ENCODE results near the gene SHOC2.

The SHOC2 gene

GRCh38 chr10:110992006-110992800, 72.8 kb downstream of the SHOC2 start:
- DNase-seq (ENCODE audit: low read depth): no peak
- no peak overlapping the region for H3K4me3 ChIP-seq (ENCODE audit: low read depth, low read length)
- TF ChIP-seq CTCF (IDR thresholded peaks at IDR 0.05; ENCODE audit: control insufficient read depth, extremely low read depth, insufficient read depth): no peak

DNA sequence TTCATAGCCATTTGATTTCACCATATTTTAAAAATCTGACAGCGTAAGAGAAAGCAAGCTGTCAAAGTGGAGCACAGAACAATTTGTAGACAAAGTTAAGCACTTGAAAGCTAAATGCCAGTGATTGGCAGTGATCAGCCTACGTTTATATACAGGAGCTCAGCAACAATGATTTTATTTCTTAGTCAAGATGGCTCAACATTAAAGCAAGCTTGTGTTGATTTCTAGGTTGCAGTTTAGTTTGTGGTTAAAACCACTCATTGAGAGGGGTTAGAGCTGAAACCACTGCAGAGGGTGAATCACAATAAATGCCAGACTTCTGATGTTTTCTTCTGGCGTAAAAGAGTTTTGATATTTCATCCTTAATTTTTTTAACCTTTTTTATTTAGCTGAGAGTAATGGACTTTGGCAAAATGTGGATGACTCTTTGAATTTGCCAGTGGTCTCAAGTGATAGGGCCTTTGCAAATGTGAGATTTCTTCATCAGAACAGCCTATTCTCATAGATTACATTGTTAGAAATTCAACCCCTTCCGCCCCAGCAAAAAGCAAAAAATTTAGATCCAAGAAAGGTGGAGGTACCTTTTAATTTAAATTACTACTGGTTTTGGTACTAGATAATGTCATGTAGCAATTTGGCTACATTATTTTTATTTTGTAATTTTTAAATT, 73.8 kb downstream of the SHOC2 start:
- DNase-seq (ENCODE audit: low read depth): no peak
- no peak overlapping the region for H3K4me3 ChIP-seq (ENCODE audit: low read depth, low read length)
- no peak for TF ChIP-seq CTCF (IDR thresholded peaks at IDR 0.05; ENCODE audit: control insufficient read depth, extremely low read depth, insufficient read depth)

DNA sequence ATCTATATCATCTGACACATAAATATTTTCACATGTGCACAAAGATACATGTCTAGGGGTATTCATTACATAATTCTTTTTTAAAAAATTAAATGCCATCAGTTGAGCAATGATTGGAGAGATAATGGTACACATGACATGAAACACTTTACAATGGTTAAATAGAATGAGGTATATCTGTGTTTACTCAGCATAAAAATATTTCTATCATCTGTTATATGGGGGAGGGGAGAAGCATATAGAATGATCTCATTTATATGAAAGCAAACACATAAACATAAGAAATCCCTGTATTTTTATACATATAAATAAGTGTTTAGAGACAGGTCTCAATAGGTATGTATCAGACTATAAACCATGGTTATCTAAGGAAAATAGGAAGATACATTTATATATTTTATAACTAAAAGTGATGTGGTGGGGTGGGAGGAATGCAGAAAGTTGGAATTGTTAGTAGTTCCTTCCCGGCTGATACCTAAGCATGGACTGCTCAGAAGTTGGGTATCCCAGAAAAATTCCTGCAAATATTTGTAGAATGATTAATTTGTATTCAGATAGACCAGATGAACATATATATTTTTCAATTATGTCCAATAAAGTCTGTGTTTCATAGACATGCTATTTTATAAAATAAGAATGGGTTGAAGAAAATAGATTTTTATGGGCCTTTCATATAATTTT, 75.1 kb downstream of the SHOC2 start:
- H3K4me3 ChIP-seq (ENCODE audit: low read depth, low read length): no peak overlapping the region
- no peak for DNase-seq (ENCODE audit: low read depth)
- TF ChIP-seq CTCF (IDR thresholded peaks at IDR 0.05; ENCODE audit: control insufficient read depth, extremely low read depth, insufficient read depth): no peak

GRCh38 chr10:110995301-110995700, 75.9 kb downstream of the SHOC2 start:
- DNase-seq (ENCODE audit: low read depth): no peak
- no peak overlapping the region for H3K4me3 ChIP-seq (ENCODE audit: low read depth, low read length)
- TF ChIP-seq CTCF (IDR thresholded peaks at IDR 0.05; ENCODE audit: control insufficient read depth, extremely low read depth, insufficient read depth): no peak

- TF ChIP-seq CTCF (IDR thresholded peaks at IDR 0.05; ENCODE audit: control insufficient read depth, extremely low read depth, insufficient read depth): no peak
- no peak overlapping the region for H3K4me3 ChIP-seq (ENCODE audit: low read depth, low read length)
- no peak for DNase-seq (ENCODE audit: low read depth)
Observed at GRCh38 chr10:110996256-110996655, 76.9 kb downstream of the SHOC2 start.

GRCh38 chr10:111004016-111004415, 84.6 kb downstream of the SHOC2 start:
- H3K4me3 ChIP-seq (ENCODE audit: low read depth, low read length): no peak overlapping the region
- no peak for TF ChIP-seq CTCF (IDR thresholded peaks at IDR 0.05; ENCODE audit: control insufficient read depth, extremely low read depth, insufficient read depth)
- DNase-seq (ENCODE audit: low read depth): no peak
